ENCODE data around the gene SPATA20. TPM values are rescaled to one million over a fixed set of nuclear protein-coding genes. Genes with fewer than 3 reads are reported as not detected.

The SPATA20 gene
- 88.7 and 104 TPM in 2 replicates for total RNA-seq (2014; rRNA removed; shearing (Covaris generic))

DNA sequence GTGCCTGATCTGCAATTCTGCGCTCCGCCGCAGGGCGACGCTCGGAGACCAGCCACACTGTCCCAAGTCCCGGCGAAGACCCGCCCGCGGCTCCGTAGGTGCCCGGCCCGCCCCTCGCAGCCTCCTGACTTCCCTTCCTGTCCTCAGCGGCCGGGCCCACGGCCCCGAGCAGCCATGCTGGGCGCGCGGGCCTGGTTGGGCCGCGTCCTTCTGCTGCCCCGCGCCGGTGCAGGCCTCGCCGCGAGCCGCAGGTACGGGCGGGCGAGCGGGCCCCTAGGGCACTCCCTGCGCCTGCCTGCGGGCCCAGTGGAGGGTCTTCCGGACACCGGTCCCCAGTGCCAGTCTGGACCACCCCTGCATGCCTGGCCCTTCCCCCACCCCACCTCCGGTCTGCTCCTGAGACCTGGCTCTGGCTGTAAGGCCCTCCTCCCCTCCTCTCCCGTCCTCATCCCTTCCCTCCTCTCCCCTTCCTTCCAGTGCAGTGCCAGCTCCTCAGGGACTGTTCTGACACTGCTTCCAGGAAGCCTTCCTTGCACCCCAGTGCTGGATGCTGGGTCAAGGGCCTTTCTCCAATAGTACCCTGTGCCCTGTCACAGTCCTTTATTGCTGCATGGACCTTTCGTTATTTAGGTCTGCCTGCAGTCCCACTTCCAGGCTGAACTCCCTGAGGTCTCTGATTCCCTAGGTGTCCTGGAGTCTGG, at the start of gene SPATA20:
Gene SPATA20 (plus strand): TSS at position 140 of the 701 bp plus-strand sequence. CDS start 35 bp downstream, at position 175.
- DNase-seq (ENCODE audit: low spot score), result peak; percentile 86

DNA sequence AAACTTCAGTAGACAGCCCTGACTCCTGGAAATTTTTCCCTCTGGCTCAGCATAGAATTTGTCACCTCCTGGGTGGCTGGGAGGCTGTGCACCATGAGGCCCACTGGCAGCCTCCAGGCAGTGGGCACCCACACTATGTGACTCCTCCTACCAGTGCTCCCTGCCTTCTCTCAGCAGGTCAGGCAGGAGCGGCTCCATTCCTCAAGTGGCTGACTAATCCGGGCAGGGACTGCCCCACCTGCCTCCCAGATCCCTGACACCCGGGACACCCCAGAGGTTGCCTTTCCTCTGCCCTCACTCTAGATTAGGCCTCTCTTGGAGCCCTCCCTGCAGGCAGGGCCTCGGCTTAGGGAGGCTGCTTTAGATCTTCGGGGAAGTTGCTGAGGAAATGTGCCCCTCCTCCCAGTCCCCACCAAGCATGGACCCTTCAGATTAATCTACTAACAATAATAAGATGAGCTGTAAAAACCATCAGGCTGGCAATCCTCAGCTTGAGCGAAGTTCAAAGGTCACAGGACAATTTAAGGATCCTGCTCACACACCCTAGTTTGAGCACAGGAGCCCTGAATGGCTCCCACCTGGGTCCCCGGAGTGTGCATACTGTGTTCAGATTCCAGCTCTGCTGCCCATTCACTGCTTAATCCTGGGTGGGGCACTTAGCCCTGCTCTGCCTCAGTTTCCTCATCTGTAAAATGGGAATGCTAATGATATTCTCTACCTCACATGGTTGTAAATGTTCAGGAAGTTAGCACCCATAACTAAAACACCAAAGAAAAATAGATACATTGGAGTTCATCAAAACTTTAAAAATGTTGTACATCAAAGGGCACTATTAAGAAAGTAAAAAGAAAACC, 48.7 kb upstream of the SPATA20 start:
- no peak for DNase-seq (ENCODE audit: low spot score)

DNA sequence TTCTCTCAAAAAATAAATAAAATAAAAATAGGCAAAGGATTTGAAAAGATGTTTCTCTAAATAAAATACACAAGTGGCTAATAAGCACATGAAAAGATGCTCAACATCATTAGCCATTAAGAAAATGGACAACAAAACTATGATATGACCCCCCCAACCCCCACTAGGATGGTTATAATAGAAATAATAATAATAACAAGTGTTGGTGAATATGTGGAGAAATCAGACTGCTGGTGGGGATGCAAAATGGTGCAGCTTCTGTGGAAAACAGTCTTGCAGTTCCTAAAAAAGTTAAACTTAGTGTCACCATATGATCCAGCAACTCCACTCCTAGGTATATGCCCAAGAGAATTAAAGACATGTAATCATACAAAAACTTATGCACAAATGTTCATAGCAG, 47.7 kb upstream of the SPATA20 start:
- DNase-seq (ENCODE audit: low spot score), result no peak

DNA sequence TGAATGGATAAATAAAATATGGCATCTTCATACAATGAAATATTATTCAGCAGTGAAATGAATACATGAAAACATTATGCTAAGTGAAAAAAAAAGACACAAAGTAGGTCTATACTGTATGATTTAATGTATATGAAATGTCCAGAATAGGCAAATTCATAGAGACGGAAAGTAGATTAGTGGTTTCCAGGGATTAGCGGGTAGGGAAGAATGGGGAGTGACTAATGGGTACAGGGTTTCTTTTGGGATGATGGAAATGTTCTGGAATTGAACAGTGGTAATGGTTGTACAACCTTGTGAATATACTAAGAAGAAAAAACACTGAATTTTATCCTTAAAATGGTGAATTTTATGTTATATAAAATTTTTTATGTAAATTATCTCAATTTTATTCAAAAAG, 47.3 kb upstream of the SPATA20 start:
- no peak for DNase-seq (ENCODE audit: low spot score)

DNA sequence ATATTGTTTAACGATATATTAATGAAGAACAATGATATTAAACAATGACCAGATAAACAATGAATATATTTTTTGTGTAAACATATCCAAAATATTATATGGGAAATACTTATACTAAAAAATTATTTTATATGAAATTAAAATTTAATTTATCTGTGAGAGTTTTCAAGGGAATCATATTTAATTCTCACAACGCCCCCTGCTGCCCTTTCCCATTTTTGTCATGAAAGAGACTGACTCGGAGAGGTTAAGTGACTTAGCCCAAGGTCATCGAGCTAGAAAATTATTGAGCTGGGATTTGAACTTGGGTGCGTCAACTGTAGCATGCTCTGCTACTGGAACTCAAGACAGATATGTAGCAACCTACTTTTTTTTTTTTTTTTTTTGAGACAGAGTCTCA, 45.9 kb upstream of the SPATA20 start:
- DNase-seq (ENCODE audit: low spot score), result no peak

DNA sequence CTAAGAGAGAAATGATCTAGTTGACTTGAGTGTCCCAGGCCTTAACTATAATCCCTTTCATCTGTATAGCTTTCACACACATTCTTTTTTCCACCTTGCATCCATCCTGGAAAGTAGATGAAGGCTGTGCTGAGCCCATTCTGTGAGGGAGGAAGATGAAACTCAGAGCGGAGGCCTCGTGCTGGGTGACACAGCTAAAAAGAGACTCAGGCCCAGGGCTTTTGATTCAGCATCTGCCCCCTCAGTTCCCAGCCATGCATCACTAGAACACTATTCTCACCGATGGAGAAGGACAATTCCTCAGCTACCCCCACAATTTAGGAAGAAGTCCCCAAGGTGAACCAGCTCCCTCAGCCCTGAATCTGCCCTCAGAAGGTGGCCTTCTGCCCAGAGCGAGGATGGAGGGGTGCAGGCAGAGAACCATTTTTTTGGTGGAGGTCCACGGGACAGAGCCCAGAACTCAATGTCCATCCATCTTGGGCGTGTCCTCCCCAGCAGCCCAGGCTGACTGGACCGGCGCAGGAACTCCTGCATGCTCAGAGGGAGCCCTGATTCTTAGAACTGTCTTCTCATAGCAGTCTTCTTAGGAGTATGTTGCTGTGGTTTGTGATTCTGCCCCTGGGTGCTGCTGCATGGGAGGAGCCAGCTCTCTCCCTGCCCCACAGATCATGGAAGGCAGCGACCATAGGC, 44.5 kb upstream of the SPATA20 start:
- DNase-seq (ENCODE audit: low spot score), result no peak

DNA sequence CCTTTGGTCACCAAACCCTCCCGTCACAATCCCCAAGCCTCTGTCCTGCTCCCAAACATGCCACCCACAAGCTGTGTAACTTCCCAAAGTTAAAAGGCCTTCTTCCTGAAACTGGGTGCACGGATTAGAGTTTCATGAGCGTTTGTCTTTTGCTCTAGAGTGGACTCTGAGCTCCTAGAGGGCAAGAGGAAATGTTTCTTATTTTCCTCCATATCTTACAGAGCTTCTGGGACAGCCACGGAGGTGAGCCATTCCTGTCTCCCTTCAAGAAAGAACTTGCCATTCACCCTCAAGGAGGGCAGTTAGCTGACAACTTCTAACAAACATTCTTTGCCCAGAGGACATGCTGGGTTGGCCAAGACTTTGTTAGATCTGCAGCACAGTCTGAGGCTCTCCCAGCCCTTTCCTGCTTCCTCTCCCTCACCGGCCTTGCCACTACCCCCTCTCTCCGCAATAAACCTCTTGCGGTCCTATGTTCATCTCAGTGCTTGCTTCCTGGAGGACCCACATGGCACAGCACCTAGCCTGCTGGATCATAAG, 41.3 kb upstream of the SPATA20 start:
- DNase-seq (ENCODE audit: low spot score), result no peak

DNA sequence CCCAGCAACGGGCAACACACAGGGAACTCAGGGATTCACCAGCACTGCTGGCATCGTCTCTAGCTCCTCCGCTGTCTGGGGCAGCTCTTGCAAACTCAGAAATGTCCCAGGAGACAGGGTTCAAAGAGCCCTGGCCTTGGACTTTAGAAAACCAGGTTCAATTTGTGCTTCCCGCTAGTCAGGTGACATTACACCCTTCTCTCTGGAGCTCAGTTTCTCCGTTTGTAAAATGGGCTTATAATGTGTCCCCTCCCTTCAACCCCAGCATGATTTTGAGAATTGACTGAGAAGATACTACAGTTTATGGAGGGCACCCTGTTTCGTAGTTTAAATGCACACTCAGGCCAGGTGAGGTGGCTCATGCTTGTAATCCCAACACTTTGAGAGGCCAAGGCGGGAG, 40.7 kb upstream of the SPATA20 start:
- no peak for DNase-seq (ENCODE audit: low spot score)

DNA sequence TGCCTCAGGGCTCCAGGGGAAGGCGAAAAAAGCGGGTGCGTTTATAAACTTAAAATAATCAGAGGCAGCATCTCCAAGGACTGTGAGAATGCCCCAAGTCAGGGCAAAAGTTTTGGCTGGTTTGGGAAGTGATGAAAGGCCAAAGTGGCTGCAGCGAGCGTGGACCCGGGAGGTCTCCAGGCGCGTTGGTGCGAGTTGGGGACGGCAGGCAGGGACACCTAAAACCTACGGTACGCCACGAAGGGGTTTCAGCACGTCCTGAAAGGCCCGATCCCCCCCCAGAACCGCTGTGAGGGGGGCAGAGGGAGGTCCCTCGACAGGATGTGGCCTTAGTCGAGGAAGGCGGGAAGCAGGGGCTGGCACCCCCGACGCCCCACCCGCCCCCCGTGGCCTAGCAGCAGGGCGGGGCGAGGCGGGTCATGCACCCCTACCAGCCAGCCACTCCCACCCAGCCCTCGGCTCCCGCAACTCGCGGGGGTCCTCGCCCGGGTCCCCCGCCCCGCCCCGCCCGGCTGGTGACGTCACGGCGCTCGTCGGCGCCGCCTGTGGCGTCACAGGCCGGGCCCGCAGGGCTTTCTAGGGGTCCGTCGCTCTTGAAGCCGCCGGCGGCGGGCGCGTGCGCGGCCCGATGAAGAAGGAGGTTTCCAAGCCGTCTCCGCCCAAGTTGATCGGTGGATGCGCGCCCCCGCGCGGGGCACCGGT, 39.0 kb upstream of the SPATA20 start, which contains the start of gene MYCBPAP:
Gene MYCBPAP (plus strand): TSS at position 569 of the 702 bp plus-strand sequence. CDS start 236 bp downstream, outside the sequence.
- DNase-seq (ENCODE audit: low spot score), result no peak

DNA sequence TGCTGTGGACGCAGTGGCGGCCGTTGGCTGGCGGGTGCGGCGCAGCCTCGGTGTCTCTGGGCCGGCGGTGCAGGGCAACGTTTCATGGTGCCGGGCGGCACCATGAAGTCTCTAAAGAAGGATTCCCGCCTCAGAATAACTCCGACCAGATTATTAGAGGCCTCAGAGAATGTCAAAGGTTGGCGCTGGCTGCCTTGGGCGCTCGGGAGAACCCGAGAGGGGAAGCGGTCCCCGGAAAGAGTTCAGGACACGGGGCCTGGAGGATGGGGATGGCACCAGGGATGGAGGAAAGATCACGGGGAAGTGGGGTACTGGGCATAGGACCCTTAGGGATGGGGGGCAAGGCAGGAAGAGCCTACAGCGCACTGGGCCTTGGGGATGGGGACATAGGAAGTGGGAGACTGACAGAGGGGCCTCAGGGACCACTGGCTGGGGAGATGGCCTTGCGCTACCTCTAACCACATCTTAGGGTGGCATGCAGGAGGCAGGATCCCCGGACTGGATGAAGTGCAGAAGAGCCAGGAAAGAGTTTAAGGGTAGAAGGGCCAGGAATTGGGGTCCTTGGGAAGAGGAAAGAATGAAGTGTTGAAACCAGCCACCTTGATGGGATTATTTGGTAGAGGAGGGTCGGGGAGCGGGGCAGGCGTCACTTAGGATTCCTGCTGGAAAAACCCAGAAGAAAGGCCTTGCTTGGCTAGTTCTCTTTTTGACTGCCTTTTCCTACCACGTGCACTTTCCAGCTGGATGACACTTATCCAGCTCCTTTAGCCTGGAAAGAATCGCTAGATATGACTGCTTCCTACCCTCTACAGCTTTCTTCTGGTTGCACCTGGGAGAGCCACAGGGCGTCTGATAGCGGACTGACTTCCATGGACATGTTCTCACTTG, 38.2 kb upstream of the SPATA20 start:
- DNase-seq (ENCODE audit: low spot score), result no peak

DNA sequence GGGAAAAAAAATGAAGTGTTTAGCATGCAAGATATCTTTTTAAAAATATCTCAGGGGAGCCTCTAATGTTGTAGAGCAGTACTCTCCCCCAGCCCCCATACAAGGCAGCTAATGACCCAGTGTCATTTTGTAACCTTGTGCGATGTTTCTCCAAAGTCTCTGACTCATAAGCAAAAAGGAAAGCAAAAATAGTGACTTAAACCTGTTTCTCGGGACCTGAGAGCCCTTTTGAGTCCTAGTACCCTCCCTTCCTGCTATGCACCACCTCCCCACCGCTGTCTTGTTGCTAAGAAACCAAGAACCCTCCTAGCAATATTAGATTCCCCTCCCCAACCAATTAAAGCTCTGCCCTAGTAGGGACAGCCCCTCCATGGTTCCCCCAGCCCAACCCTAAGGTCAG, 35.9 kb upstream of the SPATA20 start:
- peak; percentile 45 for DNase-seq (ENCODE audit: low spot score)

DNA sequence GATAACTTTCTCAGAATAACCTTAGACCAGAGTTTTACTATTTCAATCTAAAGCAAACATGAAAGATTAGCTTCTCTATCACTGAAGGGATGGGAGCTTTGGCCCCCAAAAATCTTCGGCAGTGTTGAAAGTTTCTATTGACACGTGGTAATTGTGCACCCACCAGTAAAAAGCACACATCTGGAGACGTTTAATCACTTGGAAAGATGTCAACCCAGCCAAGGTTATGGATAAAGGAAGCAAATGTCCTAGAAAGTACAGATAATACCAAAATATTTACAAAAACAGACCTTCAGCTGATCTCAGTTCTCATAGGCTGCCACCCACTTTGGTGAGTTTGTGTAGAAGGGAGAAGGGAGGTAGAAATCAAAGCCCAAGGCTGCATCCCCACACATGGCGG, 33.5 kb upstream of the SPATA20 start:
- DNase-seq (ENCODE audit: low spot score), result no peak

DNA sequence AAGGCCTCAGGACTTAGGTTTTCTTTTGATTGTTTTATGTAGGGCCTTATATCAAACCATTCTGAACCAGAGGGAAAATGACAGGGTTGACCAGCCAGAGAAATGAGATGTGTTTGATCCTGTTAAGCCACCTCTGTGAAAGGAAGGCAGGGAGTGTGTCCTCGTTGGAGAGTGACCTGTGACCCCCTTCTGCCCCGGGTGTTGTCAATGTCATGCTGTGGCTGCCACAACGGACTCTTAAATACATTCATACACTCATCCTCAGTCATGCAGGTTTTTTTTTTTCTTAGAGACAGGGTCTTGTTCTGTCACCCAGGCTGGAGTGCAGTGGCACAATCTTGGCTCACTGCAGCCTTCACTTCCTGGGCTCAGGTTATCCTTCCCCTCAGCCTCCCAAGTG, 32.6 kb upstream of the SPATA20 start:
- no peak for DNase-seq (ENCODE audit: low spot score)

DNA sequence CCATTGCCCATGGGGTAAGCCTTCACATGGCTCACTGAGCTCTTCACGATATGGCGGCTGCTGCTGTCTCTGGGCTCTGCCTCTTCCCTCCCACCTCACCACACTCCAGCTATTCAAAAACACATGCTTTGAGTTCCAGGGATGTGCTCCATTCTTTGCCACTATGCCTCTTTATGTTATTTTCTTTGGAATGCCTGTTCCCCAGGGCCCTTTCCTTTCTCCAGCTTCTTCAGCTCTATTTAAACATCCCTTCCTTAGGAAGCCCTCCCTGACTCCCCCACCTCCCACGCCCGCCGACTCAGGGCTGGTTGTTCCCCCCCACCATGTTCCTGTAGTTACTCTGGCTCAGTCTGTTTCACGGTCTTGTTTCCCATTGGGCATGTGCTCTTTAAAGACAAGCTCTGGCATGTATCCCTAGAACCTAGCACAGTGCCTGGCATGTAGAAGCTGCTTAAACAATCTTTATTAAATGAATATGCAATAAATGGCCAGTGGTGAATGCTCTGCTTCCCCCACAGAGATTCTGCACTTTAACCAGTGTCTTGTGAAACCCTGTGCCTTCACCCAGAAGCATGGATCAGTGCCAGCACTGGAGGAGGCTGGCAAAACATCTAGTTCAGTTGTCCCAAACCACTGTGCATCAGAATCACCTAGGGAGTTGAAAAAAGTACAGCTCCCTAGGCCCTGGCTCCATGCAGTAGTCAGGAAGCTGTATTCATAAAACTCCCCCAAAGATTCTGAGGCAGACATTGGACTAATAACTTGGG, 31.9 kb upstream of the SPATA20 start:
- DNase-seq (ENCODE audit: low spot score), result no peak

DNA sequence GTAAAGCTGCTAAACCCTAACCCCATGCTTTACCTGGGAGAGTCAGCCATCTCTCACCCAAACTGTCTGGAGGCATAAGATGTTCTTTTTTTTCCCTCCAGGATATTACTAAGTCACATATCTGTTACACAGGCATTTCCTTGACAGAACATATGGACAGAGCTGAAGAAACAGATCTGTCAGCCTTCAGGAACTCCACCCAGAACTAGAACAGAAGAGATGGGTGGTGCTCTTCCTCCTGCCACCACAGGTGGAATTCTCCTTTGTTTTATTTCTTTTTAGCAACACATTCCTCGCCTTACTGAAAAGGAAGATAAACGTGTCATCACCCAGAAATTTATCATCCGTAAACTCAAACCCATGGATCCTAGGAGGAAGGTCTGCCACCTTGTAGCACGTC, 30.0 kb upstream of the SPATA20 start:
- no peak for DNase-seq (ENCODE audit: low spot score)

DNA sequence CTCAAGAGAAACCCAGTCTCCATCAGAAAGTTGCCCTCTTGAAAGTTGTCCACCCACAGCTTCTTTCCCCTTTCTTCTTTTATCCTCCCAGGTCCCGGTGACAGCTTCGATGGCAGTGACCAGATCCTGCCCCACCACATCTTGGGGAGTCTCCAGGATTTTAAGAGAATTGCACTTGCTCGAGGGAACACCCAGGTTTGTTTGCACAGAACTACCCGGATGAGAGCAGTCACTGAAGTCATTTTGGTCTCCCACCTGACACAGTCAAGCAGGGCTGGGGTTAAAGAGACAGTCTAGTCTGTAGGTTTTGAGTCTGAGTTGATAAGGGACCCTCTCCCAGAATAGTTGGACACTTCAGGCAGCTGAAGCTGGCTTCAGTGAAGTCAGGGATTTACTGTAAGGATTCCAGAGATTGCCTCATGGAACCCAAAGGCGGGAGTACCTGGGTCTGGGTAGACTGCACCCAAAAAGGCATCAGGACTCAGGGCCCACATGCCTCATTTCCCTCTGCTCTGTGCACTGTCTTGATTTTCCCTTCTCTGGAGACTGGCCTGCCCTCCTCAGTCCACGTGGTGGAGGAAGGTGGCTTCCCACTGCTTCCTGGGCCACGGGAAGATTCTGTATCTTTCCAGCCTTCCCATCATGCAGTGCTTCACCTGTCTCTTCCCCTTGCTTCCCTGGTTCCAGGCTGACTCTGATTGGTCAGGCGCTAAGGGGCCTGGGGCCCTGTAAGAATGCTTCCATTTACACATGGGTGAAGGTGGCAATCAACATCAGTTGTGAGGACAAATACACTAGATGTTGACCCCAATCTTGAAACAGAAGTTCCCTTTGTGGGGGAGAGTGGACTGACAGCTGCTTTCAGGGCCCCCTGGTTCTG, 29.2 kb upstream of the SPATA20 start:
- no peak for DNase-seq (ENCODE audit: low spot score)

DNA sequence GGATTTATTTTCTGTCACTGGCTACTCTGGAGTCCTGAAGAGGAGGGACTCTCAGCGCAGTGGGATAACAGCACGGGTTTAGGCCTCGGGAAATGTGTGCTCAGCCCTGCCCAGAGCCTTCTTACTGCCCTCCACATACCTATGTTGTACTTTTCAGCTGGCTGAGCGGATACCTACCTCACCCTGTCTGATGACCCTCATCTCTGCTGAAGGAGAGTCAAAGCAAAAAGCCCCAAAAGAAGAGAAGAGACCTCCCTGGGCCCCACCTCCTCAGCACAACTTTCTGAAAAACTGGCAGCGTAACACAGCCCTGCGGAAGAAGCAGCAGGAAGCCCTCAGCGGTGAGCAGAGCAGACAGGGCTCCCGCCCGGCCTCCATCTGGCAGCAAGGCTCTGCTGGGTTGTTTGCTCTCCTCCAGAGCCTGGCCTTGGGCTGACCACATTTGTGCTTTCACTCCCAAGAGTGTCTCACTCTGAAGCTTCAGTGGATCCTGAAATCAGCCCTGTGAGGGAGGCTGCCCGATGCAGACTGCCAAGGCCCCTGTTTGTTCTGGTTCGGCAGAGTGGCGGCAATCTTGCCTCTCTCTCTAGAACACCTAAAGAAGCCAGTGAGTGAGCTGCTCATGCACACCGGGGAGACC, 28.5 kb upstream of the SPATA20 start:
- no peak for DNase-seq (ENCODE audit: low spot score)
